K562 (cell line): Measurements from ENCODE around the gene POLA1. TPM values are rescaled to one million over a fixed set of nuclear protein-coding genes. Genes with fewer than 3 reads are reported as not detected.

ENCODE experiments used
- ATAC-seq: fragments of 200-7000 bp; cut with Tn5 transposase; 3 replicates; pipeline ENCODE4 v1.9.1; 2020; ENCODE audit warnings: moderate library complexity
- BruUV-seq: library from RNA; stranded (reverse); fragments of 400-500 nt; replicated peaks from 2 replicates; lab custom pipeline; 2021; lab: Mats Ljungman, UMichigan
- CTCF ChIA-PET: fragments of 300-600 bp; formaldehyde crosslinking; extraction: SDS; loops from one replicate; lab custom pipeline; 2021; ENCODE audit warnings: low intra/inter-chr PET ratio; lab: Yijun Ruan, JAX
- POLR2A ChIA-PET: fragments of 300-600, 350-650 bp; sonication (Branson Sonifier 250); formaldehyde crosslinking; extraction: SDS; loops from one replicate; lab custom pipeline; 2021; ENCODE audit warnings: antibody characterized with exemption, inconsistent platforms; lab: Yijun Ruan, JAX
- DNase-seq, 4 experiments: peaks; one replicate each; pipeline versions ENCODE4 v3.0.0 to v3.0.0-alpha.2; 2011 to 2018; ENCODE audit warnings: low spot score in 3 of 4, mixed read lengths in 3 of 4; ENCODE audit errors: extremely low read depth in 1 of 4
- FAIRE-seq: peaks from 2 replicates; lab custom pipeline; 2011; peaks lifted over from hg19 to GRCh38; lab: Jason Lieb, UNC
- H2AFZ ChIP-seq: 2 replicates; pipeline ENCODE4 v1.6.0; 2011; ENCODE audit warnings: low read depth, low read length, control low read depth, inconsistent platforms
- H3K27ac ChIP-seq: fragments of 200-600 bp; 3 replicates; pipeline ENCODE4 v1.8.0; 2011; ENCODE audit warnings: low read depth, mild to moderate bottlenecking, control low read depth, inconsistent platforms, low read length, moderate library complexity, mixed read lengths; ENCODE audit errors: extremely low read depth
- H3K27me3 ChIP-seq, 2 experiments: fragments of 300-600 bp in 1 of 2; 2 replicates in 1 of 2; 3 replicates in 1 of 2; pipeline versions ENCODE4 v1.6.0 to v1.8.0; 2011; ENCODE audit warnings: inconsistent platforms in 2 of 2, low read length in 2 of 2, mild to moderate bottlenecking in 1 of 2, mixed read lengths in 1 of 2, moderate library complexity in 1 of 2; ENCODE audit not compliant: control insufficient read depth in 2 of 2, insufficient read depth in 2 of 2
- H3K36me3 ChIP-seq: fragments of 300-600 bp; 3 replicates; pipeline ENCODE4 v1.8.0; 2011; ENCODE audit warnings: mild to moderate bottlenecking, low read length, inconsistent platforms; ENCODE audit not compliant: control insufficient read depth, insufficient read depth
- H3K4me1 ChIP-seq, 2 experiments: fragments of 200-600 bp in 1 of 2; replicated peaks in 1 of 2; 2 replicates in 1 of 2; 3 replicates in 1 of 2; pipeline versions ENCODE4 v1.5.1 to v1.8.0; 2011; ENCODE audit warnings: inconsistent platforms in 2 of 2, low read length in 2 of 2, mild to moderate bottlenecking in 1 of 2, mixed read lengths in 1 of 2, moderate library complexity in 1 of 2; ENCODE audit not compliant: control insufficient read depth in 2 of 2, insufficient read depth in 2 of 2
- H3K4me2 ChIP-seq: 2 replicates; pipeline ENCODE4 v1.6.1; 2011; ENCODE audit warnings: low read length, control low read depth, inconsistent platforms, mixed read lengths; ENCODE audit not compliant: insufficient read depth
- H3K4me3 ChIP-seq: fragments of 200-600 bp; sonication (generic), shearing (Covaris generic); 2 replicates; pipeline ENCODE4 v1.5.1; 2016; ENCODE audit warnings: control low read depth, inconsistent platforms
- H3K79me2 ChIP-seq: fragments of 200-600 bp; 3 replicates; pipeline ENCODE4 v1.8.0; 2011; ENCODE audit warnings: low read length, inconsistent platforms; ENCODE audit not compliant: control insufficient read depth, insufficient read depth
- H3K9ac ChIP-seq, 2 experiments: 2 replicates each; pipeline versions ENCODE4 v1.6.0 to v1.6.1; 2011; ENCODE audit warnings: low read depth in 2 of 2, low read length in 2 of 2, control low read depth in 1 of 2, inconsistent platforms in 1 of 2, mild to moderate bottlenecking in 1 of 2, mixed read lengths in 1 of 2; ENCODE audit not compliant: insufficient read depth in 1 of 2
- H3K9me1 ChIP-seq: one replicate; pipeline ENCODE4 v1.6.0; 2011; ENCODE audit warnings: inconsistent platforms, mild to moderate bottlenecking, low read length, moderate library complexity; ENCODE audit not compliant: control insufficient read depth, insufficient read depth
- H3K9me3 ChIP-seq: replicated peaks from 2 replicates; pipeline ENCODE4 v1.5.1; 2011; ENCODE audit warnings: low read depth, low read length, inconsistent platforms; ENCODE audit not compliant: control insufficient read depth, insufficient read depth
- H4K20me1 ChIP-seq: replicated peaks from 2 replicates; pipeline ENCODE4 v1.6.1; 2011; ENCODE audit warnings: low read length, inconsistent platforms, mixed read lengths; ENCODE audit not compliant: control insufficient read depth, insufficient read depth
- HBP1 ChIP-seq: fragments of 450-650 bp; formaldehyde crosslinking; IDR thresholded peaks from 2 replicates; pipeline ENCODE4 v1.4.0; 2022; ENCODE audit warnings: missing genetic modification characterization
- HDAC2 ChIP-seq: fragments of 450-650 bp; IDR thresholded peaks from 2 replicates; pipeline ENCODE4 v1.6.1; 2016; ENCODE audit warnings: mild to moderate bottlenecking
- ILK ChIP-seq: fragments of 450-650 bp; IDR thresholded peaks from 2 replicates; pipeline ENCODE4 v1.6.1; 2016; ENCODE audit warnings: missing genetic modification characterization, low read depth, mild to moderate bottlenecking, missing compliant biosample characterization, moderate library complexity, borderline replicate concordance
- KLF1 ChIP-seq: fragments of 450-650 bp; IDR thresholded peaks from 2 replicates; pipeline ENCODE4 v1.6.1; 2016; ENCODE audit warnings: missing genetic modification characterization, missing compliant biosample characterization
- LARP7 ChIP-seq: fragments of 450-650 bp; IDR thresholded peaks from 2 replicates; pipeline ENCODE4 v1.6.1; 2016
- SRSF3 ChIP-seq: fragments of 200-400 bp; formaldehyde crosslinking; IDR thresholded peaks from 2 replicates; pipeline ENCODE4 v1.6.1; 2016; ENCODE audit warnings: mild to moderate bottlenecking, low read length, moderate library complexity; ENCODE audit not compliant: insufficient read depth
- TCF3 ChIP-seq: sonication (generic); formaldehyde crosslinking; IDR thresholded peaks from 2 replicates; pipeline ENCODE4 v1.4.0; 2020; ENCODE audit warnings: mild to moderate bottlenecking, missing genetic modification reagents
- TEAD4 ChIP-seq, 2 experiments: sonication (generic) in 1 of 2; formaldehyde crosslinking in 1 of 2; IDR thresholded peaks; 2 replicates each; pipeline versions ENCODE4 v1.6.1 to v1.8.0; 2012 to 2022; ENCODE audit warnings: borderline replicate concordance in 1 of 2, inconsistent platforms in 1 of 2, low read length in 1 of 2, mild to moderate bottlenecking in 1 of 2, missing genetic modification reagents in 1 of 2
- TOE1 ChIP-seq, 2 experiments: fragments of 450-650 bp in 1 of 2; sonication (generic) in 1 of 2; formaldehyde crosslinking in 1 of 2; IDR thresholded peaks; 2 replicates each; pipeline versions ENCODE4 v1.7.1 to v1.8.0; 2016 to 2022; ENCODE audit warnings: borderline replicate concordance in 2 of 2, mild to moderate bottlenecking in 2 of 2, antibody characterized with exemption in 1 of 2, inconsistent platforms in 1 of 2, low read depth in 1 of 2, missing genetic modification reagents in 1 of 2, moderate library complexity in 1 of 2
- ZBTB49 ChIP-seq: sonication (generic); formaldehyde crosslinking; IDR thresholded peaks from 2 replicates; pipeline ENCODE4 v1.8.0; 2022; ENCODE audit warnings: missing genetic modification reagents, mild to moderate bottlenecking, borderline replicate concordance
- ZFP30 ChIP-seq: fragments of 250-450 bp; sonication (Bioruptor Pico); IDR thresholded peaks from 2 replicates; pipeline ENCODE4 v1.8.0; 2022; ENCODE audit warnings: moderate library complexity, mild to moderate bottlenecking, inconsistent platforms, borderline replicate concordance
- WGBS: fragments of 100-300 bp; shearing (Covaris generic); methylation state at CpG from one replicate; pipeline ENCODE4 v1.1.6; 2016; ENCODE audit warnings: low coverage, mixed read lengths; ENCODE audit not compliant: insufficient coverage; ENCODE audit errors: missing lambda C conversion rate; 5-methylcytosine and 5-hydroxymethylcytosine counted together
- in situ Hi-C: fragments of 300-500 bp; cut with MboI; formaldehyde crosslinking; loops from 4 replicates; pipeline ENCODE4 v1.15.0; 2018; ENCODE audit warnings: inconsistent platforms, mixed read lengths
- intact Hi-C: fragments of 100-400 bp; cut with micrococcal nuclease; formaldehyde crosslinking; loops from 2 replicates; pipeline ENCODE4 v1.14.2; 2022
- polyA plus RNA-seq, 8 experiments: library from polyadenylated mRNA; depleted of rRNA in 4 of 8; stranded (reverse) in 5 of 8; unstranded in 3 of 8; fragments of >200 nt; fragmentation: Nextera tagmentation in 2 of 8; fragmentation: Illumina TruSeq in 1 of 8; extraction: Ambion mirVana in 2 of 8; extraction: Trizol in 1 of 8; gene quantifications; 2 replicates each; pipeline versions ENCODE4 v1.2.1 to v1.2.3, GENCODE V29; 2011 to 2014; ENCODE audit warnings: inconsistent platforms in 1 of 8, missing spikeins in 1 of 8
- total RNA-seq, 7 experiments: library from RNA; depleted of rRNA in 6 of 7; stranded (reverse); fragments of >200 nt in 6 of 7; fragmentation: Illumina TruSeq in 2 of 7; extraction: Trizol in 2 of 7; gene quantifications; 2 replicates each; pipeline versions ENCODE4 v1.2.1 to v1.2.3, GENCODE V29; 2011 to 2021; ENCODE audit warnings: low replicate concordance in 1 of 7

Gene POLA1
- total and polyA plus RNA-seq, 9 of the 15 experiments (the other 6 are each of a cell fraction or from before 2014, with no cell fraction given), result 8.6 to 48.4 (median 27.4) TPM

DNA sequence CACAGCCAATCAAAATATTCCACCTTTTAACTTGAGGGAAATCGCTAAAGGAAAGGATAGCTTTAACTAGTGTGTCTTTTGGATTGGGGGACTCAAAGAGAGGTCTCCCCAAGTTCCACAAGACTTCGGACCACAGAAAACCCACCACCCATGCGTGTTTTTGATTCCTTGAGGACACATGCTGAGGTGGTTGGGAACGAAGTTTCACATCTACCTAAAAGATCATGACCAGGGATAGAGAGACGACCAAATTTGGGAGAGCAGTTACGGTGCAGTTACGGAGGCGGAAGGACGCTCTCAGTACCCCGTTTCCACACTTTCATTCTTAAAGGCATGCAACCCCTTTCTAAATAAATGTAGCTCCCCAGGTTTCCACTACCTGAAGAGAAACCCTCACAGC, 47.7 kb upstream of the POLA1 start:
- Histone ChIP-seq H3K4me3 (no peak overlapping the region), H3K4me1 (peaks cover 0 to 12% of the 10 kb centered on the region in 2 experiments; a peak in 2 of 5 replicates), H3K4me2 (no peak overlapping the region), H3K9me3 (no peaks in the 10 kb centered on the region), H3K9me1 (no peaks in the 10 kb centered on the region), H2AFZ (0 out of 2 replicates have a peak overlapping the region, but pooled peaks have one; percentile 14), H3K36me3 (no peaks in the 10 kb centered on the region), H3K9ac (no peak overlapping the region), H3K79me2 (no peaks in the 10 kb centered on the region), H3K27me3 (no peaks in the 10 kb centered on the region), H3K27ac (no peak overlapping the region), H4K20me1 (no peaks in the 10 kb centered on the region)
- in situ Hi-C loops, result no loop called here
- WGBS, result 29% methylated on average over 10 of the region's 10 CpGs
- no TSS peak for BruUV-seq
- CTCF ChIA-PET, result no interaction called here
- intact Hi-C loops, result no loop called here
- DNase-seq (no peak), FAIRE-seq (no peak), ATAC-seq (no peak)
- TF ChIP-seq ZBTB49 (CRISPR knock-in tag), result no peak
- no peak for TF ChIP-seq LARP7
- POLR2A ChIA-PET, result no interaction called here

DNA sequence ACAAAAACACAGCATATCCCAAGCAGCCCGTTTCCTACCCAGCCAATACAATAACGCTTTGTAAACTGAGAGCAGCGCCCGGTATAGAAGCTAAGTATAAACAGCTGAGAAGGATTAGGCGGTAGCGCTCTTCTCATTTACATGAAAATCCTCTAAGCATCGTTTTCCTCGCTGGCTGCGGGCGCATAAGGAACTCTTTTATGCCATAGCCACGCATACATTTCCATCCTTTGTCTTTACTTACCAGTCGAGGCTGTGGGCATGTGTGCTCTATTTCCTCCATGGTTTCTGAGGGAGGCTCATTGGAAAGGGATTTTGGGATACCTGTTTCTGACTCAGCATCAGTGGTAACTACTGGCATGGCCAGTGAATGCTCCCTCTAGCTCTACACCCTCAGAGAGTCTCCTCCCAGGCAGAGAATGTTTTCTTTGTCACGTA, 47.0 kb upstream of the POLA1 start:
- in situ Hi-C loops (no loop called here), intact Hi-C loops (no loop called here)
- ATAC-seq (peak; percentile 13; the same call in 1 of the 3 replicates), DNase-seq (no peak), FAIRE-seq (no peak)
- no peak overlapping the region for H3K27ac ChIP-seq
- no peaks in the 10 kb centered on the region for H4K20me1 ChIP-seq
- no peaks in the 10 kb centered on the region for H3K36me3 ChIP-seq
- BruUV-seq, result no TSS peak
- H2AFZ ChIP-seq, result no peak overlapping the region
- H3K4me1 ChIP-seq, result peaks cover 0 to 12% of the 10 kb centered on the region in 2 experiments; a peak in 2 of 5 replicates
- no peak overlapping the region for H3K9ac ChIP-seq
- no peak overlapping the region for H3K4me2 ChIP-seq
- H3K9me1 ChIP-seq, result no peaks in the 10 kb centered on the region
- no peaks in the 10 kb centered on the region for H3K9me3 ChIP-seq
- H3K79me2 ChIP-seq, result no peaks in the 10 kb centered on the region
- H3K4me3 ChIP-seq, result no peak overlapping the region
- WGBS, result 52% methylated on average over 10 of the region's 13 CpGs
- H3K27me3 ChIP-seq, result no peaks in the 10 kb centered on the region
- CTCF ChIA-PET, result no interaction called here
- POLR2A ChIA-PET, result no interaction called here
- TF ChIP-seq ILK (tag), result no peak
- no peak for TF ChIP-seq TOE1 (IDR thresholded peaks at IDR 0.05; ENCODE audit: borderline replicate concordance)
- no peak for TF ChIP-seq TOE1 (CRISPR knock-in tag; IDR thresholded peaks at IDR 0.05; ENCODE audit: borderline replicate concordance, low read depth)
- TF ChIP-seq TEAD4 (IDR thresholded peaks at IDR 0.05; ENCODE audit: low read length), result no peak
- no peak for TF ChIP-seq TEAD4 (CRISPR knock-in tag; IDR thresholded peaks at IDR 0.05; ENCODE audit: borderline replicate concordance)
- TF ChIP-seq HBP1 (CRISPR knock-in tag), result no peak
- TF ChIP-seq HDAC2, result no peak
- TF ChIP-seq KLF1 (tag), result no peak
- TF ChIP-seq SRSF3, result no peak
- TF ChIP-seq TCF3 (CRISPR knock-in tag), result no peak
- no peak for TF ChIP-seq ZFP30 (CRISPR knock-in tag)
